Measurements from ENCODE around the gene MMADHC. TPM values are rescaled to one million over a fixed set of nuclear protein-coding genes. Genes with fewer than 3 reads are reported as not detected.

Gene MMADHC
- total and polyA plus RNA-seq, 2 of the 13 experiments (the other 11 are each of a cell fraction or from before 2014, with no cell fraction given), result 90.2 to 210 TPM

DNA sequence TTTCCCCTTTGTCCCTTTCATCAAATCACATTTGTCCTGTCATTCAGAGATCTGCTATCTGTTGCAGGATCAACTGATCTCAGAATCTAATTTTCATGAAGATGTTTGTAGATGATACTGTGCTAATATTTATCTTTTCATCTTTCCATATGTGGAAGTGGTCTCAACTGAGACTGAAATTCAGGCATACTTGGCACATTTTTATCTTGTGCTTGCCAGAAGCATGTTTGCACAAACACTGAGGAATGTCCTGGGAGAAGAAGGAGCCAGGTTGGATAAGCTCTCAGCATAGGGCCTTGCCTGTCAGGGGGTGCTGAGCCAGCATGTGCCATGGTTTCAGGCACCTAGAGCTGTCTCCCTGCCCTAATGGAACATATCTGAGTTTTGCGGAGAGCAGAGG lies 24.5 kb upstream of the MMADHC start:
- CTCF ChIA-PET (ENCODE audit: low intra/inter-chr PET ratio, low total read pairs), result no interaction called here
- Histone ChIP-seq H3K36me3 (replicated peaks in 1 of 2; ENCODE audit: control insufficient read depth in 1 of 2, insufficient read depth in 2 of 2, low read length in 2 of 2) (no peaks in the 10 kb centered on the region; a peak in 1 of 5 replicates), H3K4me2 (ENCODE audit: low read depth, low read length) (no peak overlapping the region), H3K27me3 (ENCODE audit: control insufficient read depth in 1 of 2, insufficient read depth in 2 of 2, low read length in 2 of 2) (no peaks in the 10 kb centered on the region), H3K9ac (ENCODE audit: insufficient read depth, low read depth, low read length) (no peak overlapping the region), H3K4me3 (replicated peaks in 1 of 3; ENCODE audit: insufficient read depth in 1 of 3, low read depth in 2 of 3, low read length in 3 of 3) (no peak overlapping the region), H4K20me1 (ENCODE audit: insufficient read depth, low read length) (no peaks in the 10 kb centered on the region), H2AFZ (ENCODE audit: low read length) (no peak overlapping the region), H3K4me1 (ENCODE audit: insufficient read depth, low read length) (no peaks in the 10 kb centered on the region), H3K9me3 (ENCODE audit: low read length) (no peaks in the 10 kb centered on the region), H3K27ac (ENCODE audit: extremely low read length, insufficient read depth, low read length) (no peak overlapping the region), H3K79me2 (ENCODE audit: insufficient read depth, low read length) (no peaks in the 10 kb centered on the region)
- POLR2A ChIA-PET, result no interaction called here
- TF ChIP-seq NCOA2 (CRISPR knock-in tag; IDR thresholded peaks at IDR 0.05) (no peak), CEBPG (CRISPR knock-in tag; IDR thresholded peaks at IDR 0.05) (no peak), ZNF12 (CRISPR knock-in tag; IDR thresholded peaks at IDR 0.05) (no peak), WIZ (CRISPR knock-in tag; IDR thresholded peaks at IDR 0.05) (no peak), ZNF883 (CRISPR knock-in tag; IDR thresholded peaks at IDR 0.05; ENCODE audit: not compliant biosample characterization) (no peak)
- TF ChIP-seq, protein P1, sequence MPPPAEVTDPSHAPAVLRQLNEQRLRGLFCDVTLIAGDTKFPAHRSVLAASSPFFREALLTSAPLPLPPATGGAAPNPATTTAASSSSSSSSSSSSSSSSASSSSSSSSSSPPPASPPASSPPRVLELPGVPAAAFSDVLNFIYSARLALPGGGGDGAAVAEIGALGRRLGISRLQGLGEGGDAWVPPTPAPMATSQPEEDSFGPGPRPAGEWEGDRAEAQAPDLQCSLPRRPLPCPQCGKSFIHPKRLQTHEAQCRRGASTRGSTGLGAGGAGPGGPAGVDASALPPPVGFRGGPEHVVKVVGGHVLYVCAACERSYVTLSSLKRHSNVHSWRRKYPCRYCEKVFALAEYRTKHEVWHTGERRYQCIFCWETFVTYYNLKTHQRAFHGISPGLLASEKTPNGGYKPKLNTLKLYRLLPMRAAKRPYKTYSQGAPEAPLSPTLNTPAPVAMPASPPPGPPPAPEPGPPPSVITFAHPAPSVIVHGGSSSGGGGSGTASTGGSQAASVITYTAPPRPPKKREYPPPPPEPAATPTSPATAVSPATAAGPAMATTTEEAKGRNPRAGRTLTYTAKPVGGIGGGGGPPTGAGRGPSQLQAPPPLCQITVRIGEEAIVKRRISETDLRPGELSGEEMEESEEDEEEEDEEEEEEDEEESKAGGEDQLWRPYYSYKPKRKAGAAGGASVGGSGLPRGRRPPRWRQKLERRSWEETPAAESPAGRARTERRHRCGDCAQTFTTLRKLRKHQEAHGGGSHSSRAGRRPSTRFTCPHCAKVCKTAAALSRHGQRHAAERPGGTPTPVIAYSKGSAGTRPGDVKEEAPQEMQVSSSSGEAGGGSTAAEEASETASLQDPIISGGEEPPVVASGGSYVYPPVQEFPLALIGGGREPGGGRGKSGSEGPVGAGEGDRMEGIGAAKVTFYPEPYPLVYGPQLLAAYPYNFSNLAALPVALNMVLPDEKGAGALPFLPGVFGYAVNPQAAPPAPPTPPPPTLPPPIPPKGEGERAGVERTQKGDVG (CRISPR knock-in tag; IDR thresholded peaks at IDR 0.05; ENCODE audit: borderline replicate concordance), result no peak
- in situ Hi-C loops (cut with HindIII; ENCODE audit: extremely low pct_ligation_motif_present, low pct_unique_long_range_greater_than_20kb), result no loop called here
- ATAC-seq, result no peak
- WGBS (ENCODE audit: low lambda C conversion rate), result 97% methylated on average over 1 of the region's 1 CpG
- intact Hi-C loops (cut with micrococcal nuclease; ENCODE audit: unreplicated experiment), result no loop called here
- no peak for FAIRE-seq
- BruUV-seq (replicated peaks), result no TSS peak
- DNase-seq (ENCODE audit: low spot score), result no peak

All from HepG2 (cell line).